ENCODE data around the gene GSC. TPM values are rescaled to one million over a fixed set of nuclear protein-coding genes. Genes with fewer than 3 reads are reported as not detected.
"Not testable (repeated sequence)": the region's sequence is repeated elsewhere in the genome, so short reads cannot be mapped to it uniquely, and the experiment has no call there.

Gene GSC
- total RNA-seq, 1 donor from 2014 or later: 0.96 TPM

DNA sequence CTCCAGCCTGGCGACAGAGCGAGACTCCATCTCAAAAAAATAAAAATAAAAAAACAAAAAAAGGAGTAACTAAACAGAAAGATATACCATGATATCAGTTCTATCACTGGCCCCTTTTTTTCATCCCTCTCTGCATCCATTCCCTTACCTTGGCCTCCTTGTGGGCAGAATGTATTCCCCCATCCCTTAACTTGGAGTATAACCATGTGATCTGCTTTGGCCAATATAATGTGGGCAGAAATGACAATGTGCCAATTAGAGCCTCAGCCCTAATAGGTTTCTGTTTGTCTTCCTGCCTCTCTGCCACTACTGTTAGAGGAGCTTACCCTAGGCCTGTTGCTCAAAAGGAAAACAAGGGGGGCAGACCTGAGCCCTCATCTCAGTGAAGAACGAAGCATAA, 23.8 kb downstream of the GSC start:
- DNase-seq (ENCODE audit: low spot score): no peak

DNA sequence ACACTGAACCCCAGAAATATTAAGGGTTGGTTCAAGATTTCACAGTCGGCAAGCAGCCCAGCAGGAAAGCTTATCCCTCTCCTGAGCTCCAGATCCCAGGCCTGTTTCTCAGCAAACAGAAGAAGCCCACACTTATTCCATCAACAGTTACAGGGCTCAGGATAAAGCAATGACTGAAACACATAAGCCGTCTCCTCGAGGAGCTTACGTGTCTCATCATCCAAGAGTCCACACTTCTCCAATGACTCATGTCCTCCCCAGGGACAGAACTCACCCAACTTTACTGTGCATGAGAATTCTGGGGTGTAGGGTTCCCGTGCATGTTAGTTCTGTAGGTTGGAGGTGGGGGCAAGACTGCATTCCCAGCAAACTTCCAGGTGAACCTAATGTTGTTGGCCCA, 31.2 kb downstream of the GSC start:
- peak; percentile 78 for DNase-seq (ENCODE audit: low spot score)

DNA sequence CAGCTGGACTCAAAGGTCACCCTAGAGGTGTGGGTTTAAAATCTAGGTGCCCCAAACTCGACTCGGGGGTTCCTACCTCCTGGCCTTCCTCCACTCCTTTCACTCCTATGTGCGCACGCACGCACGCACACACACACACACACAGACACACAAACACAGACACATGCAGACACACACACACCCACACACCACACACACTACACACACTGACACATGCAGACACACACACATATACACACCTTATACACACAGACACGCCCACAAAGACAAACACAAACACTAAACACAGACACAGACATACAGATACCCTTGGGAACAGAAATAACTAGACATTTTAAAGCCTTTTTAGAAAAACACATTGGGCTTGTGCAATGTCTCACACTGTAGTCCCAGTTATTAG, 31.8 kb downstream of the GSC start:
- DNase-seq (ENCODE audit: low spot score): no peak

DNA sequence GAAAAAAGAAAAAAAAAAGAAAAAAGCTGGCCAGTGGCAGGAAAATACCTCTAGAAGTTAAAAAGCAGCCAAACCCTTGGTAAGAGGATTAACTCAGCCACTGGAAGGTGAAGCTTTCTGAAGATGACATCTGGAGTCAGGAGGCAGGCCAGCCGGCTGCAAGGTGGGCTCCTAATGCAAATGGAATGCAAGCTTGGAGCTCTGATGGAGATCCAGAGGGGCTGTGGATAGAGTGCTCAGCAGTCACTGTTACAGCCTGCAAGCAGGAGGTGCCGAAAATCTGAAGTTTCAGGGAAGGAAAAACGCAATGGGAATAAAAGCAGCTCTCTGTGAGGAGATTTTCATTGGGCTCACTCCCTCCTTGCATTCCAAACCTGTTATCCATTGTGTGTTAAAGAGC, 41.0 kb downstream of the GSC start:
- no peak for DNase-seq (ENCODE audit: low spot score)

DNA sequence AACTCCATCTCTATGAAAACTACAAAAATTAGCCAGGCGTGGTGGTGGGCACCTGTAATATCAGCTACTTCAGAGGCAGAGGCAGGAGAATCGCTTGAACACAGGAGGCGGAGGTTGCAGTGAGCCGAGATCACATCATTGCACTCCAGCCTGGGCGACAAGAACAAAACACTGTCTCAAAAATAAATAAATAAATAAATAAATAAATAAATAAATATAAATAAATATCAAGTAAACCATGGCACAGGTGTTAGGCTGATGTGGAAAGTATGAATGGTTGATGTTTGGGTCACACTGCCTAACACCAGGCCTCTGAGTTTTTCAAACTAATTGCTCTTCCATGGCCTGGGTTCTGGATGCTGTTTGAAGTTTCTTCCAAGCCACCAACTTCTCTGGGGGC, 41.5 kb downstream of the GSC start:
- DNase-seq (ENCODE audit: low spot score): not testable (repeated sequence)

DNA sequence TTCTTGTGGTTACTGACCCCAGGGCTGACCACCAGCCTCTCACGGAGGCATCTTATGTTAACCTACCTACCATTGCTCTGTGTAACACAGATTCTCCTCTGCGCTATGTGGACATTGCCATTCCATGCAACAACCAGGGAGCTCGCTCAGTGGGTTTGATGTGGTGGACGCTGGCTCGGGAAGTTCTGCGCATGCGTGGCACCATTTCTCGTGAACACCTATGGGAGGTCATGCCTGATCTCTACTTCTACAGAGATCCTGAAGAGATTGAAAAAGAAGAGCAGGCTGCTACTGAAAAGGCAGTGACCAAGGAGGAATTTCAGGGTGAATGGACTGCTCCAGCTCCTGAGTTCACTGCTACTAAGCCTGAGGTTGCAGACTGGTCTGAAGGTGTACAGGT, 43.3 kb downstream of the GSC start:
- DNase-seq (ENCODE audit: low spot score): not testable (repeated sequence)

DNA sequence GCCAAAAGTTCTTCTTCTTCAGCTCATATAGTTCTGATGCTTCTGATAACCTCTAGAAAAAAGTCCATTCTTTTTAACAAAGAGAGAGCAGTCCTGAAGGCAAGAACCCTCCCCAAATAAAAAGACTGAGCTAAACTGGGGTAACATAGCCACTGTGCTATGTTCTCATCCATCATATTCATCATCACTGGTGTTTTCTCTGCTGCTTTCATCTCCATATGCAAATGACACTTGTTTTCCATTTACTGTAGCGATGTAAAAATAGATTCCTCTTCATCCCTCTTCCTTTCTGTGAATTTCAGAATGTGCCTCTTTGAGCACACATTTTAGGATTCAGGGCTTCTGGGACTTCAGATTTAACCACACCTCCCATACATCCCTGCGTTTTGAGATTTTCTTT, 44.9 kb downstream of the GSC start:
- no peak for DNase-seq (ENCODE audit: low spot score)

DNA sequence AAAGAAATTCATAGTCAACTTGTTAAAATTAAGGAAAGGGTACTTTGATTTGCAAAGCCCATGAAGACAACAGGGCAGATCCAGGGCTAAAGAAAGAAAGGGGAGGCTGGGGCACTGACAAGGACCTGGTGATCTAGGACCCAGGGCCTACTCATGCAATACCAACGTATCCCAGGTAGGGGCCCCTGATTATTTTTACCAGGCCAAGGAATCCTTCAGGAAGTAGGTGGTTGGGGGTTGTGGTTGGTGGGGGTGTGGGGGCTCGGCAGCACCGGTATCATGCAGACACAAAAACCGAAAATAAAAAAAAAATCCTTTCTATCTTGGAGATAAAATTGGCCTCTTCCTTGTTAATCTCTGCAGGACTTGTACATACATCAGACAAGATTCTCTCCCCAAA, 47.5 kb downstream of the GSC start:
- DNase-seq (ENCODE audit: low spot score): no peak

Other genes with a start within 250 kb of the GSC start
- not detected for gene SERPINA4, start 208.7 kb downstream of the GSC start, total RNA-seq (ENCODE audit: insufficient read depth, low replicate concordance)
- 0.24 TPM for gene SERPINA5, start 188.7 kb downstream of the GSC start, total RNA-seq (ENCODE audit: insufficient read depth, low replicate concordance)
- 13.2 TPM for gene SERPINA3, start 157.7 kb downstream of the GSC start, total RNA-seq (ENCODE audit: insufficient read depth, low replicate concordance)